NCI-H446 (cell line): ENCODE data around the gene IL17C.

Experiments
- DNase-seq, 2 experiments: peaks; one replicate each; lab custom pipeline; 2025; lab: John Stamatoyannopoulos, UW

The IL17C gene

DNA sequence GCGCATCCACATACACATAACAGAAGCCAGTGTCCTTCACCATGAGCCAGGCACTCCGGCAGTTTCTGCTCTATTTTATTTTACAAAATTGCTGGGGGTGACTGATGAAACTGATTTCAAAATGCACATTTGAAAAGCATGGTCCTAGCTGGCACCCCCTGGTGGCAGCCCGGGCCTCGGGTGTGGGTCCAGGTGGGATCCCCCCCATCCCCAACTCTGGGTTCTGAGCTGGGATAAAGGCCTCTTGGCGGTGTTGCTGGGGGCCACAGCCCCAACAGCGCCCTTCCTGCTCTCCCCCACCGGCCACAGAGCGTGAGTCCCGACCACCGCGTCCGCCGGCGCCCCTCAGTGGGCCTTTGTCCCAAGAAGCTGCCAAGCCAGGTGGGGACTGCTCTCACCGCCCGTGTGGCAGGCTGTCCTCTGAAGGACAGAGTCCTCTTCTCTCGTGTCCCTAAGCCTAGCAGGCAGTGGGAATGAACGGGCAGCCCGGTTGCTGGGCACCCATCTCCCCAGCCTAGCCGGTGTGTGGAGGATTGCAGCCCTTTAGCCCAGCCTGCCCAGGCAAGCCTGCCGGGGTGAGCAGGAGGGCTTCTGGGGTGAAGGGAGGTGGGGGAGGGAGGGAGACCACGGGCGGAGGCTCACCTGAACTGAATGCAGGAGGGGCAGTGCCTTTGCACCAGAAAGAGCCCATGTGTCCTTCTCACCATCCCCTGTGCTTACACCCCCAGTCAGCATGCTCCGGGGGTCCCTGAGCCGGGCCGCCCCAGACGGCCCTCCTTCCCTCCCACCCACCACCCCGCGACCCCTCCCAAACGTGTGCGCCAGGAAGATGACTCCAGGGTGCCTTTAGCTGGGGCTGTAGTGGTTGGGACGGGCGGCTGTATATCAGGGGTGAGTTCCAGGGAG lies 47.0 kb downstream of the IL17C start:
- DNase-seq: no peak

DNA sequence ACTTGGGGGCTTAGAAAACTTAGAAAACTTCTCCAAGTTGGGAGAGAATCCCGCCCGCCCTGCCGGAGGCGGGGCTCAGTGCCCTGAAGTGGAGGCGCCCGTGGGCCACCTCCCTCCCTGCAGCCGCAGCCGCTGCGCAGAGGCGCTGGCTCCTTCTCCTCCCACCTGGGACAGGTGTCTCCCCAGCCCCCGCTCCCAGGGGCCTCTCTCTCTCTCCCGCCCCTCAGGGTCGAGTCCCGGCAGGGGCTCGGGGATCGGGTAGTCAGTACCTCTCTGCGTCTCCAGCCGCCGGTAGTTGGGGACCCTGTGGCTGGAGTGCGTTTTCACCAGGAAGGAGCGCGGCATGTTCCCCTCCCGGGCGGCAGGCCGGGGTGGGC lies 47.7 kb downstream of the IL17C start:
- no peak for DNase-seq

DNA sequence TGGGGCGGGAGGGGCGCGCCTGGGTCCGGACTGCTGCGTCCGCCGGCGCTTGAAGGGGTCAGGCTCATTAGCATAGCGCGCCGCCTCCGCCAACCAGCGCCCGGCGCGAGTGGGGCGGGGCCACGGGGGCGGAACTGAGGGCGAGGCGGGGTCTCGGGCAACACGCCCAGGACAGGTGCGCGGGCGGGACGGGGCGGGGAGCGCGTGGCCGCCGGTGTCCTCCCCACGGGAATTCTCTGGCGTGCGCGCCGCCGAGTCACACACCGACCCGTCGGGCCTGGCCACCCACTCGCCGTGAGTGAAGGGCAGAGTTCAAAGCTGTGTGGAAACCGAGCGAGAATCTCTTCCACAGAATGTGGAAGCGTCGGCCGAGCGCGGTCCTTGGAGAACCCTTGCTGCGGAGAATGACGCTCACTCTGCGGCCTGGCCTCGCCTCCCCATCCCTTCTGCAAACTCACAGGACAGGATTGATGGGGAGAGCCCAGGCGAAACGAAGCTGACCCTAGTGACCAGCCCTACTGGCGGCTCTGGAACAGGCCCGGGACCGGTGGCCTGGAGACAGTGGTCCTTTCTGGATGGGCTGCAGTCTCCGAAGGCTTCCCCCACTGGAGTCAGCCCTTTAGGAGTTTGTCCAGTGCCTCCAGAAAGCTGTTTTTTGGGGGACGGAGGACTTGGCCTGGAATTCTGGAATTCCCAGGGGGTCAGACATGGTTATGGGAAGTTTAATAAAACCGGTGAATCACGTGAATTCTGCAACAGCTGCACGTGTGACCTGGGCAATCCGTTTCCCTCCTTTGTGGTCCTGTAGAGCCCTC lies 48.3 kb downstream of the IL17C start, which contains the start of gene SNAI3:
Gene SNAI3 (minus strand): TSS at position 69 of the 815 bp plus-strand sequence. CDS start 101 bp downstream, outside the sequence.
- DNase-seq: peak in 1 of 2 experiments; percentile 59

DNA sequence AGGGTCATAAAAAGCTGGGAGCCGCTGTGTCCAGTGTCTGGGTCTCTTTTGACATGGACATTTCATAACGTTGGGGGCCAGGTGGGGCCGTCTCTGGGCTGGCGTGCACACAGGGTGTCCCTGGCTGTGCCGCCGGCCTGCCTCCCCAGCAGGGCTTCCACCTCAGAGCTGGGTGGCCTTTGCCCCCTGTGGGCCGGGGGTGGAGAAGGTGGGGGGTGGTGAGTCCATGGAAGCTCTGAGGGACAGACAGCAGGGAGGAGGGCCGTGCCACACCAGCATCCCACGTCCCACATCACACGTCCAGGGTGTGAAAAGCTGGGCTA lies 48.8 kb downstream of the IL17C start:
- no peak for DNase-seq

DNA sequence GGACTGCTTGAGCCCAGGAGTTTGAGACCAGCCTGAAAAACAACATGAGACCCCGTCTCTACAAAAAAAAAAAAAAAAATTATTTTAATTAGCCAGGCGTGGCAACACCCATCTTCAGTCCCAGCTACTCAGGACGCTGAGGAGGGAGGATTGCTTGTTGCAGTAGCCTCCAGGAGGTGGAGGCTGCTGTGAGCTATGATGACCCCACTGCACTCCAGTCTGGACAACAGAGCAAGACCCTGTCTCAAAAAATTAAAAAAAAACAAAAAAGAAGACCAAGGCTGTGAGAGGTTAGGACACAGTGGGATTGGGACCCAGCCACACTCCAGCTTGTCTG lies 49.3 kb downstream of the IL17C start:
- DNase-seq: no peak

- DNase-seq: no peak
Measured at GRCh38 chr16:88688013-88688778, 49.8 kb downstream of the IL17C start.
